MCF 10A (cell line): ENCODE results near the gene XYLB. TPM values are rescaled to one million over a fixed set of nuclear protein-coding genes. Genes with fewer than 3 reads are reported as not detected.

Experiments used
- BruUV-seq: library from RNA; stranded (reverse); fragments of 400-500 nt; replicated peaks from 2 replicates; lab custom pipeline; 2021; lab: Mats Ljungman, UMichigan
- CTCF ChIA-PET: fragments of 300-600 bp; sonication (Branson Sonifier 250); formaldehyde crosslinking; extraction: SDS; loops from one replicate; lab custom pipeline; 2021; ENCODE audit warnings: antibody characterized with exemption, inconsistent platforms; lab: Yijun Ruan, JAX
- POLR2A ChIA-PET: fragments of 300-600, 350-650 bp; sonication (Branson Sonifier 250); formaldehyde crosslinking; extraction: SDS; loops from one replicate; lab custom pipeline; 2020; ENCODE audit warnings: antibody characterized with exemption, inconsistent platforms; lab: Yijun Ruan, JAX
- DNase-seq: peaks from one replicate; pipeline ENCODE4 v3.0.0-alpha.2; 2018; ENCODE audit not compliant: unreplicated experiment
- H3K27ac Mint-ChIP-seq: one replicate; pipeline ENCODE4 v1.8.0; 2022; ENCODE audit warnings: mild to moderate bottlenecking, low read depth, mixed read lengths; ENCODE audit not compliant: unreplicated experiment
- H3K27me3 Mint-ChIP-seq: one replicate; pipeline ENCODE4 v1.8.0; 2022; ENCODE audit warnings: mixed read lengths; ENCODE audit not compliant: insufficient read depth, unreplicated experiment
- H3K36me3 Mint-ChIP-seq: one replicate; pipeline ENCODE4 v1.8.0; 2022; ENCODE audit warnings: mild to moderate bottlenecking, moderate library complexity, mixed read lengths; ENCODE audit not compliant: insufficient read depth, unreplicated experiment
- H3K4me1 Mint-ChIP-seq: one replicate; pipeline ENCODE4 v1.8.0; 2022; ENCODE audit warnings: mixed read lengths; ENCODE audit not compliant: insufficient read depth, unreplicated experiment
- H3K4me3 Mint-ChIP-seq: one replicate; pipeline ENCODE4 v1.8.0; 2022; ENCODE audit warnings: mild to moderate bottlenecking, moderate library complexity, mixed read lengths; ENCODE audit not compliant: unreplicated experiment
- H3K9me3 Mint-ChIP-seq: one replicate; pipeline ENCODE4 v1.8.0; 2022; ENCODE audit warnings: mixed read lengths; ENCODE audit not compliant: unreplicated experiment
- CTCF ChIP-seq: fragments of 200-600 bp; IDR thresholded peaks from one replicate; pipeline ENCODE4 v1.8.0; 2022; ENCODE audit warnings: antibody characterized with exemption, mild to moderate bottlenecking; ENCODE audit not compliant: unreplicated experiment
- intact Hi-C: fragments of 100-400 bp; cut with micrococcal nuclease; formaldehyde crosslinking; loops from 2 replicates; pipeline ENCODE4 v1.14.1; 2022
- total RNA-seq: library from RNA; stranded (reverse); gene quantifications from 2 replicates; pipeline ENCODE4 v1.2.3, GENCODE V29; 2022

The XYLB gene
- total RNA-seq, 1 experiment from 2014 or later, result 6.6 TPM

GRCh38 chr3:38361496-38361895, 14.9 kb downstream of the XYLB start:
- CTCF ChIA-PET, result interaction anchor here (1.1 to 1.5 kb wide), 2 partner anchors 15 to 119 kb away, joined by 3 read pairs; partner anchors contain the start of gene XYLB
- BruUV-seq, result no TSS peak
- POLR2A ChIA-PET, result no interaction called here
- peaks cover 27% of the 10 kb centered on the region for H3K36me3 Mint-ChIP-seq
- no peaks in the 10 kb centered on the region for H3K9me3 Mint-ChIP-seq
- H3K4me3 Mint-ChIP-seq, result no peak overlapping the region
- no peak for TF ChIP-seq CTCF
- intact Hi-C loops, result no loop called here
- H3K4me1 Mint-ChIP-seq, result no peaks in the 10 kb centered on the region
- no peak overlapping the region for H3K27ac Mint-ChIP-seq
- no peak for DNase-seq
- H3K27me3 Mint-ChIP-seq, result no peaks in the 10 kb centered on the region

DNA sequence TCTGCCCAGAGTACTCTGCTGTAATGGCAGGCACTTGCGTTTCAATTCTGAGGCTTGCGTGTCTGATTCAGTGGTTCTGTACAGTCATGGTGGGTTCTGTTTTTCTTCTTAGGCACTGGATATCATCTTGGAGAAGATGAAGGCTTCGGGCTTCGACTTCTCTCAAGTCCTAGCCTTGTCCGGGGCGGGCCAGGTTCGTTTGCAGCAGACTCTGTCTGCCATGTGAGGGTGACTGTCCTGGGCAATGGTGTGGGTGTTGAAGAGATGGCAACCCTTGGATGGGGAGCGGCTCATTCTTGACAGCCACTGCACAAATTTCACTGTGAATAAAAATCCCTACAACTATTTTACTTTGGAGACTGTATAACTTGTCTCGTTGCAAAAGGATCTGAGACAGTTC, 16.2 kb downstream of the XYLB start:
- ChIA-PET POLR2A (no interaction called here), CTCF (interaction anchor here (0.5 to 1.5 kb wide), 4 partner anchors 16 to 266 kb away, joined by 3 read pairs; partner anchors contain the start of genes EXOG and XYLB)
- Mint-ChIP-seq H3K27me3 (no peaks in the 10 kb centered on the region), H3K9me3 (no peaks in the 10 kb centered on the region), H3K27ac (no peak overlapping the region), H3K4me3 (no peak overlapping the region), H3K4me1 (no peaks in the 10 kb centered on the region), H3K36me3 (peaks cover 27% of the 10 kb centered on the region)
- intact Hi-C loops, result no loop called here
- DNase-seq, result no peak
- BruUV-seq, result no TSS peak
- TF ChIP-seq CTCF, result no peak

DNA sequence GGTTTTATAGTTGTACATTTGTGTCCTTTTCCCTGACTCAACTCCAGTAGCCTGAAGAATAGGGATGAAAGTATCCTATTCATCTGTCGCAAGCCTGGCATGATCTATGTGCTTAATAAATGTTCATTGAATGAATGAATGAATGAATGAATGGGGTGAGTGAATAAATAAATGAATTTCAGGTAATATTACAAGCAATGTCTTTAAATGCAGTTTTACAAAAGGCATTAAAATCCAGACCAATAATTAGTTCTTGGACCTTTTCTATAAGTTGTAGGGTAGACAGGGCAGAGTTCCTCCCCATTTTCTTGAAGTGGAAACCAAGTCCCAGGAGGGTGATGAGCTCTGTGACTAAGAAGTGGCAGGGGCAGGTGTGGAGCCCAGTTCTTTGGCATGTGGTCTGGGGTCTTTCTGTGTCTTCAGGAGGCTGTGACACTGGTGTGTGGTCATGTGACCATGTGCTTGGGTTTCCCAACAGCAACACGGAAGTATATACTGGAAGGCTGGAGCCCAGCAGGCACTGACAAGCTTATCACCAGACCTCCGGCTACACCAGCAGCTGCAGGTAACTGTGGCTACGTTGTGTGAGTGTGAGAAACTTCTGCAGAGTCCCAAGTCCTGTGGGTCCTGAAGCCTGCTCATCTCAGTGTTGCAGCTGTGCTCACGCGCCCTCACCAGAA, 18.3 kb downstream of the XYLB start:
- ChIA-PET CTCF (interaction anchor here (0.6 to 1.8 kb wide), 5 partner anchors 18 to 928 kb away, joined by 3 to 5 read pairs (median 3); partner anchors contain the start of gene XYLB), POLR2A (no interaction called here)
- BruUV-seq, result no TSS peak
- Mint-ChIP-seq H3K36me3 (peaks cover 35% of the 10 kb centered on the region), H3K4me1 (no peaks in the 10 kb centered on the region), H3K9me3 (no peaks in the 10 kb centered on the region), H3K4me3 (no peak overlapping the region), H3K27me3 (no peaks in the 10 kb centered on the region), H3K27ac (no peak overlapping the region)
- no peak for TF ChIP-seq CTCF
- DNase-seq, result no peak
- intact Hi-C loops, result no loop called here

DNA sequence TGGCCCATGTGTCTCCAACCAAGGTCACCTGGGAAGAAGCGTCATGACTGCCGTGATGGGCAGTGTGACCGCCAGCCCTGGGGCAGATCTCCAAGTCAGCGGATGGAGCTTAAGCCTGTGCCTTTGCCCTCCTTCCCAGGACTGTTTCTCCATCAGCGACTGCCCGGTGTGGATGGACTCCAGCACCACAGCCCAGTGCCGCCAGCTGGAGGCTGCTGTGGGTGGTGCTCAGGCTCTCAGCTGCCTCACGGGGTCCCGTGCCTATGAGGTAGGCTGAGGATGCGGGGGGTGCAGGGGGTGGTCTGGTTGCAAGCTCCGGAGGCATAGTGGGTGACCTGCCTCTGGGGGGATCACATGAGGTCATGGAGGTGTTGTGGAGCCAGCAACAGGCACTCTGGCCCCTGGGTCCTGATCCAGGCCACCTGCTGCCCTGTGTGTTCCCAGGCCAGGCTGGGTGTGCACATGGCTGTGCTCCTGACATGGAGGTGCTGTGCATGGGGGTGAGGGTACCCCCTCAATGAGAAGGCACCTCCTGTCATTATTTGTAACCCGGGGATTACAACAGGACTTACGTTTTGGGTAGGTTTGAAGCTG, 19.0 kb downstream of the XYLB start:
- ChIA-PET POLR2A (no interaction called here), CTCF (interaction anchor here (0.6 to 1.8 kb wide), 4 partner anchors 85 to 927 kb away, joined by 3 to 5 read pairs (median 3); no protein-coding TSS in a partner anchor)
- no peak for TF ChIP-seq CTCF
- no TSS peak for BruUV-seq
- intact Hi-C loops, result no loop called here
- no peak overlapping the region for H3K4me3 Mint-ChIP-seq
- no peak overlapping the region for H3K27ac Mint-ChIP-seq
- H3K4me1 Mint-ChIP-seq, result no peaks in the 10 kb centered on the region
- H3K9me3 Mint-ChIP-seq, result no peaks in the 10 kb centered on the region
- peaks cover 37% of the 10 kb centered on the region for H3K36me3 Mint-ChIP-seq
- no peak for DNase-seq
- H3K27me3 Mint-ChIP-seq, result no peaks in the 10 kb centered on the region
